ENCODE results near the gene VIPAS39.
"Not testable (repeated sequence)": the region's sequence is repeated elsewhere in the genome, so short reads cannot be mapped to it uniquely, and the experiment has no call there.

Gene VIPAS39

DNA sequence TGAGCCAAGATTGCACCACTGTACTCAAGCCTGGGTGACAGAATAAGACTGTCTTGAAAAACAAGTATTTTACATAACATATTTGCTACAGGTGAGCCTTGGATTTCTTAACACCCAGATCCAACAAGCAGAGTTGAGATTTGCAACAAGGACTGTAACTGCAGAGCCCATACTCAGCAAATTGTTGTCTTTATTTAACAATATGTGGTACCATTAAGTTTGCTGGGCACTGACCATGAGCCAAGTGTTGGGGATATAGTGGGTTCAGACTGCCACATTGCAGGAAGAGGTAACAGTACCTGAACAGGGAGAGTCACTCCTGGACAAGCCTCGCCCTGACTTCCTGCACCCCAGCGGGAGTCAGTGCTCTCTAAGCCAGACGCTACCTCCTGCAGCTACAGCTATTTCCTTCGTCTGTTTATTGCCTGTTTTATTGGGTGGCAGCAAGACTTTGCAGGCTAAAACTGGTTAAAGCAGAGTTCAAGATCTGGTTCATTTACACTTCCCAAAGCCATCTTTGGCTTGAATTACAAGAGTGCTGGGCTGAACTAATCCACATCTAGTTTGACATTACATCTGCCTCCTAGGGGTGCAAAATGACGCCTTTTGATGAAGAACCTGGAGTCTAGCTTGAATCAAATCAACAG lies 12.9 kb upstream of the VIPAS39 start:
- no peak for DNase-seq (ENCODE audit: low spot score)

DNA sequence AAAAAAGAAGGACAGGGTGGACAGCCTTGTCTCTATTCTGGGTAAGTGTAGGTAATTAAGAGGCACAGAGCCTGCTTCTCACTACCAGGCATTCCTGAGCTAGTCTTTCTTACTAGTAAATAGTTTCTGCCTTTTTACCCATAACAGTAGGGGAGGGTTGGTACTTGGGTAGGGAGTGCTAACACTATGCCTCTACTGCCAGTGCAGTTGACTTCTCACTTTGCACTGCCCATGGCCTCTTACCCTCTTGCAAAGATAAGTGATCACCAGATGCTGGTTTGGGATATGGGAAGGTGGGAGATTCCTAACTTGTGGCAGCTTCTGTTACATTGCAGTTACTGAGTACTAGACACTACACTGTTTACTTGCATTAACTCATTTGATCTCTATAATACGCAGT lies 12.1 kb upstream of the VIPAS39 start:
- no peak for DNase-seq (ENCODE audit: low spot score)

DNA sequence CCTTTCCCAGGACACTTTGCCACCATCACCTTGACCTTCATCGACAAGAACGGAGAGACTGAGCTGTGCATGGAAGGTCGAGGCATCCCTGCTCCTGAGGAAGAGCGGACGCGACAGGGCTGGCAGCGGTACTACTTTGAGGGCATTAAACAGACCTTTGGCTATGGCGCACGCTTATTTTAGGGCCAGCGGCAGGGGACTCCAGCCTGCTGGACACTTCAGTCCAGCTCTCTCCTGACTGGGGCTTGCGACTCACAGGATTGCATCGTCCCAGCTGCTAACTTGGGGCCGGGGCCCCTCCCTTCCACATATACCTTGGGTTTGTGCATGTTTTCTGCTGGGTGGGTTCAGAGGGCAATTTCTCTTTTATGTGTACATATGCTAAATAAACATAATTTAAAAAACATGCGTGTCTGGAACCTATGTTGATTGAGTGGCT lies 11.7 kb upstream of the VIPAS39 start:
- no peak for DNase-seq (ENCODE audit: low spot score)

DNA sequence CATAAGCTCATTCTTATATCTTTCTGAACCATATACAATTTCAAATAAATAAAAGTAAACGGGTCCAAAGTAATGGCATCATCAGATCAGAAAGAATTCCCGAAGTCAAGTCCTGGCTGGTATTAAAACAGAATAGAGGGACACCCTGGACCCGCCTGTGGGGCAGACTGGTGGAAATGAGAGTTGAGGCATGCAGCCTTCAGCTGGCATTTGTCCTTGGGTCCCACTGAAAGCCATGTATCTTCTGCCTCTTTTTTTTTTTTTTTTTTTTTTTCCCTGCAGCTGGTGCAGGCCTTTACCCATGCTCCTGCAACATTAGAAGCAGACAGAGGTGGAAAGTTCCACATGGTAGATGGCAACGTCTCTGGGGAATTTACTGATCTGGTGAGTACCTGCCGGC lies 10.4 kb upstream of the VIPAS39 start:
- DNase-seq (ENCODE audit: low spot score), result no peak

GRCh38 chr14:77459072-77459723 lies 1.8 kb upstream of the VIPAS39 start:
- DNase-seq (ENCODE audit: low spot score), result peak; percentile 55

DNA sequence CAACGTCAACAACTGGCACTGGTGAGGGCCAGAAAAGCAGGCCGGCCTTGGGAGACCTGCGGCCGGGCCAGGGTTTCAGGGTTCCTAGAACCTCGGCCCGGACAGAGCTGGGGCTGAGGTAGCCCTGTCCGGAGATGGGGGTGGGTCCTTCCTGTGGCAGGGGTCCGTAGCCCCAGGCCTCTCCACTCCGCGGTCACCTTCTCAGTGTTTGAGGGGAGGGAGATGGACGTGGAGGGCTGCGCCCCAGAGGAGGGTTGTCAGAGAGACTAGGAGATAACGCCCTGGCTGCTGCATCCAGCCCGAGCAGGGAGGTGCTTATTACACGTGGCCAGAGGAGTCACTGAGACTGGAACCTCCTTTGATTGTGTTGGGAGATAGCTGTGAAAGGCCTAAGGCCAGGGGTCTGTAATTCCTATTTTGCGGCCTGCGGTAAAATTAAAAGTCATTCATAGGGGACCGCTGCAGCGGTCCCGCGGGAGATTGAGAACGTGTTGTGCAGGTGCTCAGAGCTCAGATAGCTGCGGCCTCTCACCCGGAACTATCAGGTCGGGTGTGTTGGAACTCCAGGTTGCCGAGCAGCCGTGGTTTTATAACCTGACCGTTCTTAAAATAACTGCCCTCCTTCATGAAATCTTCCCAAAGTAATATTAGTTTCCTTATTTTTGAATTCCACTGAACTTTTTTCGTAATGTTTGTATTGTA lies 999 bp upstream of the VIPAS39 start:
- DNase-seq (ENCODE audit: low spot score), result peak; percentile 14

DNA sequence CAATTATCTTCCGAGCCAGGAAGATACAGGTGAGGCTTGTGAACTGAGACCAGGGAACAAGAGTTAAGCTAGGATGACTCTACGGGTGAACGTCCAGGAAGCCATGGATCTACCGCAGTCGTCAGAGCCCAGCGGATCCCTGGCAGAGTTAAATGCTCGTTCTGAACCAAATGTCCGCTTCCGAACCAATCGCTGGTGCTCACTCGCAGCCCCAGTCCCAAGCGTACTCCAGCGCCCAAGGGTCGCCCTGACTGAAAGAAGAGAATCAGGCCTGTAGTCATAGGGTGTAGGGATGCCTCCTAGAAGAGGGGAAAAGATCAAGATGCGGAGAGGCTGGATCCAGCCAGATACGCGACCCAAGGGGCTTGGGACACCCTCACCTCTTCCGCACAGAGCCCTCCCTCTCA lies 283 bp downstream of the VIPAS39 start:
- no peak for DNase-seq (ENCODE audit: low spot score)

DNA sequence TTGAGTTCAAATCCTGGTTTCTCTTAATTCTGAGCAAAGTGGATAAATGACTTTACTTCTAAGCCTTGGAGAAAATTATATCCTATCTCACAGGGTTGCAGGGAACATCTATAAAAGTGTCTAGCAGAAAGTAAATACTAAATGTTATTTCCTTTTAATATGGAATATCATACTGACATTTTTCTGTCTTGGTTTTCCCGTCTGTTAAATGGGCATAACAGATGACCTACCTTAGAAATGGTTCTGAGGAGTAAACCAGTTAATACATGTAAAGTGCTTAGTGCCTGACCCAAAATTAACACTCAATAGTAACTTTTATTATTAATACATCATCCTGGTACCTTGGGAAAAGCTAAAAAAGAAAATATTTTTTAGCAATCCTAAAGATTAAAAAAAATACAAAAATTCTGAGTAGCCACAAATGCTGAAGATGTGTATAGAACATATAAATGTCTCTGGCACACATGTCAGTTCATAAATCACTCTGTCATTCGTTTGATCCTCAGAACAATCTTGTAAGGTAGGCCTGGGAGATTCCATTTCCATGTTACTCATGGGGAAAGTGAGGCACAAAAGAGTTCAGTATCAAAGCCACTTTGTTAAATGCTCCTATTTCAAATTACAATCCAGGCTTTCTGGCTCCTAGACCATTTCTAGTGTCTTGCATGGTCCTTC lies 1.3 kb downstream of the VIPAS39 start:
- DNase-seq (ENCODE audit: low spot score), result no peak

GRCh38 chr14:77442196-77442595 lies 15.2 kb downstream of the VIPAS39 start:
- no peak for DNase-seq (ENCODE audit: low spot score)

GRCh38 chr14:77439861-77440260 lies 17.5 kb downstream of the VIPAS39 start:
- no peak for DNase-seq (ENCODE audit: low spot score)

DNA sequence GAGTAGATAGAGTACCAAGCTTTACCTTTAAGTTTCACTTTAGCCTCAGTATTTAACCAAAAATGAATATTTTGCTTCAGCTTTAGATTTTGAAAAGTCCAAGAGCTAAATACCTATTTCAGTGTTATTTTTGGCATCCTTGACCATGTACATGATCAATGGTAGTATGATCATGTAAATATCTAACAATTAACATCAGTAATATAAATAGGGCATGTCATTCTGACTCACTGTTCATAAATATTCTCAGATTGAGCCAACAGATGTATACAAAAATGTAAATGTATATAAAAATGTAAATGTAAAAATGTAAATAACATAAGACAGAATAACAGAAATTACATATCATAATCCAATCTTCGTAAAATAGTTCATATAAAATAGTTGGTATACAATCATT lies 18.8 kb downstream of the VIPAS39 start:
- DNase-seq (ENCODE audit: low spot score), result no peak

DNA sequence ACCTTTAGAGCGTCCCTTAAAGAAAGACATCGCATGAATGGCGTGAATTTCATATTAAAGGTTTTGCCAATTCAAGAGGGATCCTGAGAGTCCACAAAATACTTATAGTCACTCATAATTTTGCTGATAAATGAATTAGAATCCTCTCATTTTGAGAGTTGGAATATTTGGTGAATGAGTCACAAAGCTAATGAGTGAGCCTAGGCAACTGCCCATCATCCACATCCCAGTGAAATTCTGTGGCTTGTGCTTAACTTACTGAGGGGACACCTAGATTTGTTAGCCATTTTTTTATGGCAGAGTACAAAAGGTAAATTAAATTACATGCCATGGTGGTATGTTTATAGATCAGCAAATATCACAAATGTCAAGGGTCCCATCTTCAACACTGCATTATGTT lies 21.4 kb downstream of the VIPAS39 start:
- no peak for DNase-seq (ENCODE audit: low spot score)

GRCh38 chr14:77426396-77426795 lies 31.0 kb downstream of the VIPAS39 start:
- no peak for DNase-seq (ENCODE audit: low spot score)

GRCh38 chr14:77424862-77425261 lies 32.5 kb downstream of the VIPAS39 start:
- no peak for DNase-seq (ENCODE audit: low spot score)

DNA sequence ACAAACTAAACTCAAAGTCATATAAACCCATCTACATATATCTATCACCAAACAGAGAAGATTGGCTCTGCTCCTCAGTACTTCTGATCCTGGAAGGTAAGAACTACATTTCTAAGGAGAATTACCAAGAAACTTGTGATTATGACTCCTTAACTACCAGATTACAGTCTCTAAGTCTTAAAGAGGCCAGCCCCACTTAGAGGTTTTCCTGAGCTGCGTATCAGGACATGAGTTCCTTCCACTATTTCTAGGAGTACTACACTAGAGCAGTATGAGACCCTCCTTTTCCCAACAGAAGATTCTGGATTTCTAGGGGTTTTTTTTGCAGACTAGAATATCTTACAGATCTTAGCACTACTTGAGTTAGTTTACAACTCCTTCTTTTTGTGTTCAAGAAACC lies 34.0 kb downstream of the VIPAS39 start, which contains the start of gene NOXRED1:
TSS of gene NOXRED1 (minus strand) at position 101 of the 400 bp plus-strand sequence. CDS start 634 bp downstream, outside the sequence.
- DNase-seq (ENCODE audit: low spot score), result no peak

DNA sequence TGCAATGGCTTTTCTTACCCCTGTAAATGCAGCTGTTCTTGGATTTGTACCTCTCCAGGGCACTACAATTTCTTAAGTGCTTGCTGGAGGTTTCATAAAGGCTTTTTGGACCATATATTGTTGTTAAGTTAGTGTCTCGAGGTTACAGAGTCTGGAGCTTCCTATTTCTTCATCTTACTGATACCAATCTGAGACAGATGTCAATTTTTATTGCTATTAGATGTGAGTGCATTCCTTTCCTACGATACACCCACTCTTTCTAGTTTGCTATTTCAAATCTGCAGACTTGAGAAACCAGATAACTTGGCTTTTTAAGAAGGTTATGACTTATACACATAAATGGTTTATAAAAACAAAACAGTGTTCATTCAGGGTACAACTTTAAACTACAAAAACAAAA lies 36.2 kb downstream of the VIPAS39 start:
- DNase-seq (ENCODE audit: low spot score), result no peak

- DNase-seq (ENCODE audit: low spot score), result no peak
These were observed 40.6 kb downstream of the VIPAS39 start for GRCh38 chr14:77416836-77417235.

GRCh38 chr14:77416098-77416497 lies 41.3 kb downstream of the VIPAS39 start:
- DNase-seq (ENCODE audit: low spot score), result not testable (repeated sequence)

DNA sequence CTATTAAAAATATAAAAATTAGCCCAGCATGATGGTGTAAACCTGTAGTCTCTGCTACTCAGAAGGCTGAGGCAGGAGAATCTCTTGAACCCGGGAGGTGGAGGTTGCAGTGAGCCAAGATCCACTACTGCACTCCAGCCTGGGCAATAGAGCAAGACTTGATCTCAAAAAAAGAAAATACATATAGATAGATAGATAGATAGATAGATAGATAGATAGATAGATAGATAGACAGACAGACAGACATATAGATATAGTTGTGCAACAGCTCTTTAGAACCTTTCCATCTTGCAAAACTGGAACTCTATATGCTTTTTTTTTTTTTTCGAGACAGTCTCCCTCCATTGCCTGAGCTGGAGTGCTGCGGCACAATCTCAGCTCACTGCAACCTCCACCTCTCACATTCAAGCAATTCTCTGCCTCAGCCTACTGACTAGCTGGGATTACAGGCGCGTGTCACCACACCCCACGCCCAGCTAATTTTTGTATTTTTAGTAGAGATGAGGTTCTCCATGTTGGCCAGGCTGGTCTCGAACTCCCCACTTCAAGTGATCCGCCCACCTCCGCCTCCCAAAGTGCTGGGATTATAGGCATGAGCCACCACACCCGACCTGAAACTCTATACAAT lies 41.9 kb downstream of the VIPAS39 start:
- not testable (repeated sequence) for DNase-seq (ENCODE audit: low spot score)

DNA sequence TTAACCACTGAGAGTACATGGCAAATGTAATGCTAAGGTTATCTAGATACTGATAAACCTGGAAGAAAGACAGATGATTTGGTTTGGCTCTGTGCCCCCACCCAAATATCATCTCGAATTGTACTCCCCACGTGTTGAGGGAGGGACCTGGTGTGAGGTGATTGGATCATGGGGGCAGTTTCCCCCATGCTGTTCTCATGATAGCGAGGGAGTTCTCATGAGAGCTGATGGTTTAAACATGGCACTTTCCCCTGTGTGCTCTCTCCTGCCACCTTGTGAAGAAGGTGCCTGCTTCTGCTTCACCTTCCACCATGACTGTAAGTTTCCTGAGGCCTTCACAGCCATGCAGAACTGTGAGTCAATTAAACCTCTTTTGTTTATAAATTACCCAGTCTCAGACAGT lies 48.3 kb downstream of the VIPAS39 start:
- no peak for DNase-seq (ENCODE audit: low spot score)

DNA sequence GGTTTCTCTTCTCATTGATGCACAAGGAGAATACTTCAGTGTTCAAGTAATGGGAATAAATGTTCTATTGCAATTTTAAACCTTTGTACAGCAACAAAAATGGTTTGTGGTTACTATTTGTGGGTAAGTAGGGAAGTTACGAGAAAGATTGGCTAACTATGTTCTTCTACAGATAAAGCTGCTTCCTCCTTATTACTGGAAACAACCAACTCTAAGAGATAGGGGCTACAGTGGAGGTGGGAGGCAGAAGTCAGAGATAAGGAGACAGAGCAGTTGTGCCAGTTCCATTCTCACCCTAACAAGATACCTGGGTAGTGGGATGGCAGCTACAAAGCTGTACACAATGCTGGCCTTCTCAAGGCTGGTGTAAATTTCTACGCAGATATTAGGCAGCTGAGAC lies 50.2 kb downstream of the VIPAS39 start:
- no peak for DNase-seq (ENCODE audit: low spot score)

- DNase-seq (ENCODE audit: low spot score), result no peak
These were observed 50.7 kb downstream of the VIPAS39 start for GRCh38 chr14:77406718-77407117.

All from CD4-positive, alpha-beta T cell treated with Interleukin-15 for 4 hours (primary cell).